ENCODE data around the gene SPNS1. TPM values are rescaled to one million over a fixed set of nuclear protein-coding genes. Genes with fewer than 3 reads are reported as not detected.
"Not testable (repeated sequence)": the region's sequence is repeated elsewhere in the genome, so short reads cannot be mapped to it uniquely, and the experiment has no call there.

The SPNS1 gene
- total RNA-seq, 1 donor from 2014 or later, result 33.4 TPM

- DNase-seq, result no peak
Measured at GRCh38 chr16:28990375-28991040, 15.9 kb downstream of the SPNS1 start.

- no peak for DNase-seq
Measured at GRCh38 chr16:28991687-28992086, 17.1 kb downstream of the SPNS1 start.

- DNase-seq, result no peak
Measured at GRCh38 chr16:28992496-28992895, 17.9 kb downstream of the SPNS1 start.

GRCh38 chr16:28998837-28999236 lies 24.3 kb downstream of the SPNS1 start:
- no peak for DNase-seq

GRCh38 chr16:28999577-28999976 lies 25.0 kb downstream of the SPNS1 start:
- DNase-seq, result no peak

- no peak for DNase-seq
Measured at GRCh38 chr16:29000019-29000418, 25.4 kb downstream of the SPNS1 start.

- DNase-seq, result not testable (repeated sequence)
Measured at GRCh38 chr16:29004496-29005139, 30.0 kb downstream of the SPNS1 start.

- peak; percentile 15 for DNase-seq
Measured at GRCh38 chr16:29007730-29008593, 33.4 kb downstream of the SPNS1 start.

- DNase-seq, result no peak
Measured at GRCh38 chr16:29009050-29009837, 34.7 kb downstream of the SPNS1 start.

- no peak for DNase-seq
Measured at GRCh38 chr16:29009838-29010166, 35.2 kb downstream of the SPNS1 start.

GRCh38 chr16:29011112-29011511 lies 36.5 kb downstream of the SPNS1 start:
- no peak for DNase-seq

- DNase-seq, result no peak
Measured at GRCh38 chr16:29011851-29012250, 37.3 kb downstream of the SPNS1 start.

- no peak for DNase-seq
Measured at GRCh38 chr16:29012913-29013553, 38.5 kb downstream of the SPNS1 start.

GRCh38 chr16:29014561-29015069 lies 40.0 kb downstream of the SPNS1 start:
- DNase-seq, result no peak

GRCh38 chr16:29022196-29022595 lies 47.6 kb downstream of the SPNS1 start:
- DNase-seq, result no peak

GRCh38 chr16:29023279-29024277 lies 49.0 kb downstream of the SPNS1 start:
- DNase-seq, result no peak

GRCh38 chr16:29024278-29024677 lies 49.7 kb downstream of the SPNS1 start:
- no peak for DNase-seq

GRCh38 chr16:29025218-29025617 lies 50.6 kb downstream of the SPNS1 start:
- DNase-seq, result no peak

- no peak for DNase-seq
Measured at GRCh38 chr16:29025735-29026134, 51.2 kb downstream of the SPNS1 start.

- no peak for DNase-seq
Measured at GRCh38 chr16:29028457-29029167, 54.0 kb downstream of the SPNS1 start.
